BE2C (cell line): Measurements from ENCODE around the gene AGRN. TPM values are rescaled to one million over a fixed set of nuclear protein-coding genes. Genes with fewer than 3 reads are reported as not detected.

Source experiments
- DNase-seq: peaks from one replicate; pipeline ENCODE4 v3.0.0-alpha.2; 2020
- H3K27me3 ChIP-seq: fragments of 250-450 bp; sonication (Bioruptor Pico); 2 replicates; pipeline ENCODE4 v1.5.1; 2020; ENCODE audit warnings: mild to moderate bottlenecking
- H3K36me3 ChIP-seq: fragments of 250-450 bp; sonication (Bioruptor Pico); 2 replicates; pipeline ENCODE4 v1.5.1; 2020; ENCODE audit warnings: mild to moderate bottlenecking
- H3K4me1 ChIP-seq: fragments of 250-450 bp; sonication (Bioruptor Pico); 2 replicates; pipeline ENCODE4 v1.5.1; 2020
- H3K4me3 ChIP-seq: 2 replicates; pipeline ENCODE4 v1.5.1; 2011; ENCODE audit warnings: low read depth, low read length
- H3K9me3 ChIP-seq: fragments of 250-450 bp; sonication (Bioruptor Pico); 2 replicates; pipeline ENCODE4 v1.5.1; 2020
- polyA plus RNA-seq: library from polyadenylated mRNA; unstranded; fragments of >200 nt; gene quantifications from one replicate; pipeline ENCODE4 v1.2.1, GENCODE V29; 2012; ENCODE audit warnings: low read depth, missing spikeins; ENCODE audit not compliant: insufficient read length, insufficient read depth
- TF ChIP-seq, protein P1 (sequence below): IDR thresholded peaks from 2 replicates; pipeline ENCODE4 v1.5.1; 2012; ENCODE audit warnings: mild to moderate bottlenecking, low read depth, low read length

AGRN gene
- 58.7 TPM for polyA plus RNA-seq

DNA sequence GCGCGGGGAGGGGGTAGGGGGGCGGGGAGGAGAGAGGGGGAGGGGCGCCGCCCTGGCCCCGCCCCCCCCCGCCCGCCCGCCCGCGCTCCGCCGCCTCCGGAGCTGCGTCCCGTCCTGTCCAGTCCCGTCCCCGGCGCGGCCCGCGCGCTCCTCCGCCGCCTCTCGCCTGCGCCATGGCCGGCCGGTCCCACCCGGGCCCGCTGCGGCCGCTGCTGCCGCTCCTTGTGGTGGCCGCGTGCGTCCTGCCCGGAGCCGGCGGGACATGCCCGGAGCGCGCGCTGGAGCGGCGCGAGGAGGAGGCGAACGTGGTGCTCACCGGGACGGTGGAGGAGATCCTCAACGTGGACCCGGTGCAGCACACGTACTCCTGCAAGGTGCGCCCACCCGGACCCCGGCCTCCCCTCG, at the start of gene AGRN:
TSS of gene AGRN (plus strand) at position 121 of the 405 bp plus-strand sequence. CDS start at position 174, 53 bp downstream.
- Histone ChIP-seq H3K9me3 (no peaks in the 10 kb centered on the region), H3K4me1 (peaks cover 7% of the 10 kb centered on the region), H3K4me3 (peak within 1 kb of the TSS; percentile 42), H3K36me3 (no peaks in the 10 kb centered on the region), H3K27me3 (peaks cover 10% of the 10 kb centered on the region; the same call in 1 of the 2 replicates)
- TF ChIP-seq, protein P1, sequence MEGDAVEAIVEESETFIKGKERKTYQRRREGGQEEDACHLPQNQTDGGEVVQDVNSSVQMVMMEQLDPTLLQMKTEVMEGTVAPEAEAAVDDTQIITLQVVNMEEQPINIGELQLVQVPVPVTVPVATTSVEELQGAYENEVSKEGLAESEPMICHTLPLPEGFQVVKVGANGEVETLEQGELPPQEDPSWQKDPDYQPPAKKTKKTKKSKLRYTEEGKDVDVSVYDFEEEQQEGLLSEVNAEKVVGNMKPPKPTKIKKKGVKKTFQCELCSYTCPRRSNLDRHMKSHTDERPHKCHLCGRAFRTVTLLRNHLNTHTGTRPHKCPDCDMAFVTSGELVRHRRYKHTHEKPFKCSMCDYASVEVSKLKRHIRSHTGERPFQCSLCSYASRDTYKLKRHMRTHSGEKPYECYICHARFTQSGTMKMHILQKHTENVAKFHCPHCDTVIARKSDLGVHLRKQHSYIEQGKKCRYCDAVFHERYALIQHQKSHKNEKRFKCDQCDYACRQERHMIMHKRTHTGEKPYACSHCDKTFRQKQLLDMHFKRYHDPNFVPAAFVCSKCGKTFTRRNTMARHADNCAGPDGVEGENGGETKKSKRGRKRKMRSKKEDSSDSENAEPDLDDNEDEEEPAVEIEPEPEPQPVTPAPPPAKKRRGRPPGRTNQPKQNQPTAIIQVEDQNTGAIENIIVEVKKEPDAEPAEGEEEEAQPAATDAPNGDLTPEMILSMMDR, result no peak
- DNase-seq, result peak; percentile 53

DNA sequence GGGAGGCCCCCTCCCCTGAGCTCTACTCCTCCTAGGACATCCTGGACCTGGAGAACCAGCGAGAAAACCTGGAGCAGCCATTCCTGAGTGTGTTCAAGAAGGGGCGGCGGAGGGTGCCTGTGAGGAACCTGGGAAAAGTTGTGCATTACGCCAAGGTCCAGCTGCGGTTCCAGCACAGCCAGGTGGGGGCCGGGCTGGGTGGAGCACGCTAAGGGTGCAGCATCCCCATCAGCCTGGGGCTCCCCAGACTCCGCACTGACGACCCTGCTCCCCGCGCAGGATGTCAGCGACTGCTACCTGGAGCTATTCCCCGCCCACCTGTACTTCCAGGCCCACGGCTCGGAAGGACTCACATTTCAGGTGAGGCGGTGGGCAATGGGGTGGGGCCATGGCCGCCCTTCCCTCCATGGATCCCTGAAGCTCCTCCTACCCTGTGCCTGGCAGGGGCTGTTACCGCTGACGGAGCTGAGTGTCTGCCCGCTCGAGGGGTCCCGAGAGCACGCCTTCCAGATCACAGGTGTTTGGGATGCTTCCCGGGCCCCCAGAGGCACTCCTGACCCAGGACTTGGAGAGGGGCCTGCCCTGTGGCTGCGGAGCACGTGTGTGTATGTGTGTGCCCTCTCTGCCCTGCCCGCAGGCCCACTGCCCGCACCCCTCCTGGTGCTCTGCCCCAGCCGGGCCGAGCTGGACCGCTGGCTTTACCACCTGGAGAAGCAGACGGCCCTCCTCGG, 49.5 kb upstream of the AGRN start:
- H3K4me1 ChIP-seq, result peaks cover 4% of the 10 kb centered on the region
- DNase-seq, result no peak
- no peaks in the 10 kb centered on the region for H3K9me3 ChIP-seq
- TF ChIP-seq, protein P1, result no peak
- no peak overlapping the region for H3K4me3 ChIP-seq
- peaks cover under 1% of the 10 kb centered on the region; the same call in 1 of the 2 replicates for H3K36me3 ChIP-seq
- H3K27me3 ChIP-seq, result peaks cover 23% of the 10 kb centered on the region

DNA sequence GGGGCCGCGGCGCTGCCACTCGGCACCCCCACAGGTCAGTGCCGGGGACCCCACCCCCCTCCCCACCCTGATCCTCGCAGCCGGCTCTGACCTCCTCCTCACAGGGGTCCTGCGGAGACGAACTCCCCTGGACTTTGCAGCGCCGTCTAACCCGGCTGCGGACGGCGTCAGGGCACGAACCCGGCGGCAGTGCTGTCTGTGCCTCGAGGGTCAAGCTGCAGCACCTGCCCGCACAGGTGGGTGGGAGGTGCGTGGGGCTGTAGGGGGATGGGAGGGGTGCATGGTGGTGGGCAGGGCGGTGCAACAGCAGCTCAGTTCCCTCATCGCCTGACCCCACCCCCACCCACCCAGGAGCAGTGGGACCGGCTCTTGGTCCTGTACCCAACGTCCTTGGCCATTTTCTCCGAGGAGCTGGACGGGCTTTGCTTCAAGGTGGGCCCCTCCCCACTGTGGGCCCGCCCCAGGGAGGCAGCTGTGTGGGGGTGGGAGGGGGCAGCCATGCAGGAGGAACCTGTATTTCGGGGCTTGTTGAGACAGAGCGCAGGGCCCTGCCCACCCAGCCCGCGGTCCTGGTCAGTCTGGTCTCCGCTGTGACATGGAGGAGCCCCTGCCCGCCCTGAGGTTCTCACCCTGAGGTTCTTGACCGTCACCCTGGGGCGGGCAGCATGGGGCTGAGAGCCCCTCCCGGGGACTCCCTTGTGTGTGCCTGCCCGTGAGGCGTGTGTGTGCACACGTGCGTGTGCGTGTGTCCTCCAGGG, 48.8 kb upstream of the AGRN start:
- Histone ChIP-seq H3K4me3 (no peak overlapping the region), H3K36me3 (no peaks in the 10 kb centered on the region), H3K9me3 (no peaks in the 10 kb centered on the region), H3K4me1 (peaks cover 4% of the 10 kb centered on the region), H3K27me3 (peaks cover 23% of the 10 kb centered on the region)
- TF ChIP-seq, protein P1, result no peak
- no peak for DNase-seq

DNA sequence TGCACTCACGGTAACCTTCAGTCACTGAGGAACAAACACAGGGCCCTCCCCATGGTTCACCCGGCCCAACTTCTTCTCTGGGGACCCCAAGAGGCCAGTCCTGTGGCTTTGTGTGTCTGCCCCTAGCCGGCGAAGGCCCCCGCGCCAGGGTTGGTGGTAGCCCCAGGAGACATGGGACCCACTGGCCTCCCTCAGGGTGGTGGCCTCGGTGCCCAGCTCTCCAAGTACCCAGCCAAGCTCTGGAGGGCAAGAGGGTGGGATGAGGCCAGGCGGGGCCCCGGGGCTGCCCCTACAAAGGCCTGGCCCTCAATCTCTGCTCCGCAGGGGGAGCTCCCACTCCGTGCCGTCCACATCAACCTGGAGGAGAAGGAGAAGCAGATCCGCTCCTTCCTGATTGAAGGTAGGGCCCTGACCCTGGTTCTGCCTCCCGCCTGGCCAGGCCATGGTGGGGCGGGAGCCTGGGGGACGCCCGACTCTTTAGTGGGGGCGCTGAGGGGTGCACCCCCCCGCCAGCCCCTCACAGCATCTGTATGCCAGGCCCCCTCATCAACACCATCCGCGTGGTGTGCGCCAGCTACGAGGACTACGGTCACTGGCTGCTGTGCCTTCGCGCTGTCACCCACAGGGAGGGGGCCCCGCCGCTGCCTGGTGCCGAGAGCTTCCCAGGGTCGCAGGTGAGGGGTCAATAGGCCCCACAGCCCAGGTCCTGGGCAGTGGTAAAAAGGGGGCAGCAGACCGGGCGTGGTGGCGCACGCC, 48.0 kb upstream of the AGRN start:
- Histone ChIP-seq H3K4me3 (no peak overlapping the region), H3K27me3 (peaks cover 21% of the 10 kb centered on the region), H3K4me1 (peaks cover 4% of the 10 kb centered on the region), H3K9me3 (no peaks in the 10 kb centered on the region), H3K36me3 (no peaks in the 10 kb centered on the region)
- no peak for DNase-seq
- TF ChIP-seq, protein P1, result no peak

DNA sequence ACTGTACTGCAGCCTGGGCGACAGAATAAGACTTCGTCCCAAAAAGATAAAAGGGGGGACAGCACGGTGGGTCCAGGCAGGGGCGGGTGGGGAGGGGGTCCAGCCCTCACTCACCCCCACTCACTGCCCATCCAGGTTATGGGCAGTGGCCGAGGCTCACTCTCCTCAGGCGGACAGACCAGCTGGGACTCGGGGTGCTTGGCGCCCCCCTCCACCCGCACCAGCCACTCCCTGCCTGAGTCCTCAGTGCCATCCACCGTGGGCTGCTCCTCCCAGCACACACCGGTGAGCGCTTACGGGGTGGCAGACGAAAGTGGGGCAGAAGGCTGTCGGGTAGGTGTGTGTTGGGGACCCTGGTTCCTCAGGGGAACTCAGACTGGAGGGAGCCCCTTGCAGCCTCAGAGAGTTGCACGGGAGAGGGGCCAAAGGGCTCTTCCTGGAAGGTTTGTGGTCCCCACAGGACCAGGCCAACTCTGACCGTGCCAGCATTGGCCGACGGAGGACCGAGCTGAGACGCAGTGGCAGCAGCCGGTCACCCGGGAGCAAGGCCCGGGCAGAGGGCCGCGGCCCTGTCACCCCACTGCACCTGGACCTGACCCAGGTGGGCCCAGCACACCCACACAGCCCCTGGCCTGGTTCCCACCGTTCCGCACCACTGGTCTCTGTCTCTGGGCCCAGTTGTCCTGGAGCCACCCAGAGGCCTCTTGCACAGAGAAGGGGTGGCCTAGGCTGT, 47.0 kb upstream of the AGRN start:
- Histone ChIP-seq H3K4me1 (no peaks in the 10 kb centered on the region; the same call in 1 of the 2 replicates), H3K36me3 (no peaks in the 10 kb centered on the region), H3K27me3 (peaks cover 21% of the 10 kb centered on the region), H3K9me3 (no peaks in the 10 kb centered on the region), H3K4me3 (no peak overlapping the region)
- no peak for DNase-seq
- TF ChIP-seq, protein P1, result no peak
